T-helper 1 cell treated with Interleukin-12 subunit alpha and Interleukin-12 subunit beta and Interleukin-4 antibody, amounts not matched to agents 30 μg/mL and 1 μg/mL, for 36 hours (primary cell): Measurements from ENCODE around the gene IL19.
A peak's percentile ranks its signal among the peaks of the same experiment; 100 is the strongest.

Experiments
- H3K27ac Mint-ChIP-seq: one replicate; pipeline ENCODE4 v1.8.0; 2021; ENCODE audit warnings: mild to moderate bottlenecking, mixed read lengths
- H3K27me3 Mint-ChIP-seq: one replicate; pipeline ENCODE4 v1.8.0; 2021; ENCODE audit warnings: low read depth, mixed read lengths
- H3K36me3 Mint-ChIP-seq: one replicate; pipeline ENCODE4 v1.8.0; 2021; ENCODE audit warnings: low read depth, mixed read lengths
- H3K4me1 Mint-ChIP-seq: one replicate; pipeline ENCODE4 v1.8.0; 2021; ENCODE audit warnings: low read depth, mixed read lengths
- H3K4me3 Mint-ChIP-seq: one replicate; pipeline ENCODE4 v1.8.0; 2021; ENCODE audit warnings: mild to moderate bottlenecking, moderate library complexity, mixed read lengths
- H3K9me3 Mint-ChIP-seq: one replicate; pipeline ENCODE4 v1.8.0; 2021; ENCODE audit warnings: mixed read lengths

The IL19 gene

DNA sequence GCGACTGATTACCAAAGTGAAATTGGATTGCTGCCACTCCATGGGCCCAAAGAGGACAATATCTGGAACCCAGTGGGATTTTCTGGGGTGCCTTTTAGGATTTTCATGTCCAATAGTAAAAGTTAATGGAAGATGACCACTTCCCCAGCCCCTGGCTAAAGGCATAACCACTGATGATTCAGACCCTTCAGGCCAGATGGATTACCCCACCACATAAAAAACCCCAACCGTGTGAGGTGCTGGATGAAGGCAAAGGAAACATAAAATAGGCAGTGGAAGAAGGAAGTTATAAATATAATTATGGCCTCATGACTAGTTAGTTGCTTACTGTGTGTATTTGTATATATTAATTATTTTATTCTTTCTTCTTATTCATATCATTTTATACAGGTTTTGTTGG is 41.9 kb downstream of the IL19 start:
- peaks cover 15% of the 10 kb centered on the region for H3K36me3 Mint-ChIP-seq
- H3K4me1 Mint-ChIP-seq, result peaks cover 39% of the 10 kb centered on the region
- peaks cover 28% of the 10 kb centered on the region for H3K9me3 Mint-ChIP-seq
- H3K4me3 Mint-ChIP-seq, result no peak overlapping the region
- H3K27me3 Mint-ChIP-seq, result peaks cover 8% of the 10 kb centered on the region
- H3K27ac Mint-ChIP-seq, result no peak overlapping the region

DNA sequence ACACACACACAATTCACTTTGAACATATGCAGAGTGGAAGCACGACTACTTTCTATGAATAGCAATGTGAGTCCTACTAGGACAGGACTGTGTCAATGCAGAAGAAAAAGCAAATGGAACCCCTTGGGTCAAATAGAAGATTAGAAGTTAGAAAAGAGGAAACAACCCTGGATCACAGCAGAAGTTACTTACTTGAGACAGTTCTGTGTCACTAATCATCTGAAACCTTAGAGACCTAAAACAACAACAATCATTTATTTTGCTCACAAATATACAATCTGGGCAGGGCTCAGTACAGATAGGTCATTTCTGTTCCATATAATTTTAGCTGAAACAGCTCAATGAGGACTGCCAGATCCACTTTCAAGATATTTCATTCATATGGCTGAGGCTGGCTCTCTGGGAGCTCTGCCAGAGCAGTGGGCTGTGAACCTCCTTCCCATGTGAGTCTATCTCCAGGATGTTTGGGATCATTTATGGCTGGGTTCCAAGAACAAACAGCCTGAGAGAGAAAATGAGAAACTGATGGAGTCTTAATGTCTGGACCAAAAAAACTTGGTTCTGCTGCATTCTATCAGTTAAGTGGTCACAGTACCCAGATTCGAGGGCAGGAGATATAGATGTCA is 44.3 kb downstream of the IL19 start:
- Mint-ChIP-seq H3K4me3 (no peak overlapping the region), H3K27ac (no peak overlapping the region), H3K9me3 (peaks cover 28% of the 10 kb centered on the region), H3K36me3 (peaks cover 15% of the 10 kb centered on the region), H3K4me1 (peaks cover 28% of the 10 kb centered on the region), H3K27me3 (peaks cover under 1% of the 10 kb centered on the region)

DNA sequence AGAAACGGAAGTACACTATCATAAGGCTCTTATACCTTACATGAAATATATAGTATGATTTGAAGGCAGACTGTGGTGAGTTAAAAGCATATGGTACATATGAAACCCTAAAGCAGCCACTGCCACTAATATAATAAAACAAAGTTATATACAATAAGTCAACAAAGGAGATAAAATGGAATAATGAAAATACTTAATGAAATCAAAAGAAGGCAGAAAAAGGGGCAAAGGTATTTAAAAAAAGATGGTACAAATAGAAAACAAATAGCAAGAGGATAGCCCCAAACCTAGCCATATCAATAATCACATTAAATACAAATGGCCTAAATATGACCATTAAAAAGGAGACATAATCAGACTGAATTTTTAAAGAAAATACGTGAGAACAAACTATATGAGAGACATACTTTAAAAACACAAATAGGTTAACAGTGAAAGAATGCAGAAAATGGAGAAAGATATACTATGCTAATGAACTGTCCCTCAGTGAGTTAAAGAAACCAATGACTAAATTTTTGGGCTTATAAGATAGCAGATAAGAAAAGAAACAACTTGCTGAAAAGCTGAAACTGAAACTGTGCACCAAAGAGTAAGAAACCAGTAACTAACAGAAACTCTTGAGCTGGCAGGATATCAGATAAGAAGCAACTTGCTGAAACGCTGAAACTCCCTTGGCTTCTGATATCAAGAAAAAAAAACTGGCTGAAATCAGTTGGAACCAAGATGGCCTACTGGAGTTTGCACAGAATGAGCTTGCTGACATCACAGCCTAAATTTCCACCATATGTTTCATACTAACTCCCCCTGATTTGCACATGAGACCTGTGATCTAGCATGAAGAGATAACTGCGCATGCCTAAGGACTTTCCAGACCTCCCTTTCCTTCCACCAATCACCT is 46.1 kb downstream of the IL19 start:
- H3K4me3 Mint-ChIP-seq, result peak overlapping the region; percentile 53
- H3K27ac Mint-ChIP-seq, result peak overlapping the region; percentile 87
- H3K36me3 Mint-ChIP-seq, result peaks cover 15% of the 10 kb centered on the region
- peaks cover 32% of the 10 kb centered on the region for H3K4me1 Mint-ChIP-seq
- peaks cover 5% of the 10 kb centered on the region for H3K27me3 Mint-ChIP-seq
- peaks cover 24% of the 10 kb centered on the region for H3K9me3 Mint-ChIP-seq

DNA sequence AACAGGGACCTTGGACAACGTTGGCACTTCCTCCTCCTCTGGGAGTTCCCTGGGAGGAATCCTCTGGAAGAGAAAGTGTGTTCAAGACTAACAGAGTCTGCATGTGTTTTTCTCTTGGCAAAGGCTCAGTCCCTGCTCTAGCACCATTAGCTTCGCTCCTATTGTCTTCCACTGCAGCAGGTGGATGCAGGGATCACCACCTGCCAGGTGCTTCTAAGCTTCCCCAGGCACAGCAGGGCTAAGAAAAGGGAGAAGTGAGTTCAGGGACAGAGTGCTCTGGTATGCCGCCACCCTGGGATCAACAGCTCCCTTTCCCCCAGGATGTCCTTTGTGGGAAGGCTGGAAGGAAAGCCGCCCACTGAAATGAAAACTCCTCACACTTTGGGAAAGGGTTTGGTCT is 50.9 kb downstream of the IL19 start:
- Mint-ChIP-seq H3K27me3 (peaks cover 9% of the 10 kb centered on the region), H3K36me3 (no peaks in the 10 kb centered on the region), H3K4me3 (no peak overlapping the region), H3K27ac (no peak overlapping the region), H3K4me1 (peaks cover 23% of the 10 kb centered on the region), H3K9me3 (no peaks in the 10 kb centered on the region)

DNA sequence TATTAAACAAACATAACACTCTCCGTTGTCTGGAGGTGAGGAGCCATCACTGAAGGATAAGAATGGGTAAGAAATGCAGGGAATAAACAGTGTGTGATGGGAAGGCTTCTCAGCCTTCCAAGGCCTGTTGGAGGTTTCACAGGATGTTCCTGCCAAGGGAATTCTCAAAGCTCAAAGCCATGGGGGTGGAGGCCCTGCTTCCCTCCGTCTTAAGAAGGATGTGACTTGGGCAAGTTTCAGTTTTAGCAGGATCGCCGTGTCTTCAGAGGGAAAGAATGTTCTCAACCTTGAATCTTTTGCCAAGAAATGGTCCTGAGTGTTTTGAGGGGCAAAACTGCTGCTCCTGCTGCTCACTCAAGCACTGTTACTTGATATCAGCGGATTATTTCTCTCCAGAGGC is 53.2 kb downstream of the IL19 start:
- no peaks in the 10 kb centered on the region for H3K9me3 Mint-ChIP-seq
- H3K4me3 Mint-ChIP-seq, result no peak overlapping the region
- no peaks in the 10 kb centered on the region for H3K36me3 Mint-ChIP-seq
- peaks cover 17% of the 10 kb centered on the region for H3K4me1 Mint-ChIP-seq
- no peak overlapping the region for H3K27ac Mint-ChIP-seq
- H3K27me3 Mint-ChIP-seq, result peaks cover 9% of the 10 kb centered on the region

DNA sequence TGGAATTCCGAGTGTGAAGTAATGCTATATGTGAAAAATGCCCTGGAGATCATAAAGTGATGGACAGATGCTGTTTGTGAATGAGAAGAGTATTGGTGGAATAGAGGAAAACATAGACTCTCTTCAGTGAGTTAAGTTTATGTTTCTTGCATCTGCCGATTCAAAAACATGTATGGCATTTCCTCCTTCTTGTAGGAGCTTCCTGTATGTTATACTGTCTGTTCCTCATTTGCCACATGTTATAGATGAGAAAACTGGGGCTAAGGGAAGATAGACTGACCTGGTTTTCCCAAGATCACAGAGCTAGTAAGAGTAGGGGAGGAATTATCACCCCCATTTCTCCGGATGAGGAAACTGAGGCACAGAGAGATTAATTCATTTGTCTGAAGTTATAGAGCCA is 53.8 kb downstream of the IL19 start:
- Mint-ChIP-seq H3K27me3 (peaks cover 9% of the 10 kb centered on the region), H3K4me1 (peaks cover 23% of the 10 kb centered on the region), H3K9me3 (no peaks in the 10 kb centered on the region), H3K4me3 (no peak overlapping the region), H3K36me3 (no peaks in the 10 kb centered on the region), H3K27ac (no peak overlapping the region)

DNA sequence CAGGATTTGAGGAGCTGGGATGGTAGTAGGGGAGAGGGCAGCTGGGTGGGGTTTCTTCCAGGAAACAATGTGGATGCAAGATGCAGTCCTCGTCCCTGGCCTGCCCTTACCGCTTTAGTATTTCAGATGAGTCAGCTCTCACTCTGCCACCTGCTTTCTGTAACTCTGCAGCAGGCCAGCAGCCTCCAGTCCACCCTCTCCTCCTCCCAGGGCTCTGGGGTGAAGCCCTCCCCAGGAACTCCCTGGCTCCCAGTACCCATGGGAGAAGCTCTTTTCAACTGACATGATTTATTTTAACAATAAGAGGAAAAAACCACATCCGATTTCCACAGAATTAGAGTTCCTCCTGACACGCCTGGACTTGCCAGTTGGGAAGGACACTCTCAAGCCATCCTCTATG is 55.8 kb downstream of the IL19 start:
- H3K36me3 Mint-ChIP-seq, result no peaks in the 10 kb centered on the region
- no peaks in the 10 kb centered on the region for H3K9me3 Mint-ChIP-seq
- H3K27me3 Mint-ChIP-seq, result peaks cover 4% of the 10 kb centered on the region
- H3K27ac Mint-ChIP-seq, result peak overlapping the region; percentile 7
- peaks cover 29% of the 10 kb centered on the region for H3K4me1 Mint-ChIP-seq
- no peak overlapping the region for H3K4me3 Mint-ChIP-seq

DNA sequence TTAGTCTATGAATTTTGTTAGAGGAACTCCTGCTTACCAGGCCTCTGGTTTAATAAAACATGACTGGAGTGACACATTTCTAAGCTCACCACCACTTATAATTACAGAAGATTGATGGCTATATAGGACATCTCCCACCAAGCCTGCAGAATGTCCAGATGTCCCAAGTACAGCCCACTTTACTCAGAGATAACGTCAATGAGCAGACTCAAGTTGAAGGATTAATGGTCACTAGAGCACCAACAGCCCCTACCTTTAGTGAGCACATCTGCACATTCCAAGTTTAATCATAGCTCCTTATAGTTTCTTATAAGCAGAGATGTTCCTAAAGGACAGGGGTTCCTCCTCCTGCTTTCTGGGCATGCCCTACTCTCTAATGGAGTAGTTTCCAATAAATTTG is 57.5 kb downstream of the IL19 start:
- no peak overlapping the region for H3K27ac Mint-ChIP-seq
- H3K9me3 Mint-ChIP-seq, result no peaks in the 10 kb centered on the region
- H3K4me3 Mint-ChIP-seq, result no peak overlapping the region
- peaks cover 34% of the 10 kb centered on the region for H3K4me1 Mint-ChIP-seq
- H3K36me3 Mint-ChIP-seq, result no peaks in the 10 kb centered on the region
- peaks cover 7% of the 10 kb centered on the region for H3K27me3 Mint-ChIP-seq

DNA sequence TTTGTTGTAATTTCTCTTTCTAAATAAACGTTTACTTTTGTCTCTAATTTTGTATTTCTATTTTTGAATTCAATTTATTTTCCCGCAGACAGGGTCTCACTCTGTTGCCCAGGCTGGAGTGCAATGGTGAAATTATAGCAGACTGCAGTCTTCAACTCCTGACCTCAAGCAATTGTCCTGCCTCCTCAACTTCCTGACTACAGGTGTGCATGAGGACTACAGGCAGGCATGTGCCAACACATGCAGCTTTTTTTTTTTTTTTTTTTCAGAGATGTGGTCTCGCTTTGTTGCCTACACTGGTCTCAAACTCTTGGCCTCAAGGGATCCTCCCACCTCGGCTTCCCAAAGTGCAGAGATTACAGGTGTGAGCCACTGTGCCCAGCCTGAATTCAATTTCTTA is 58.2 kb downstream of the IL19 start:
- H3K36me3 Mint-ChIP-seq, result no peaks in the 10 kb centered on the region
- H3K9me3 Mint-ChIP-seq, result no peaks in the 10 kb centered on the region
- H3K4me1 Mint-ChIP-seq, result peaks cover 38% of the 10 kb centered on the region
- H3K27ac Mint-ChIP-seq, result no peak overlapping the region
- no peak overlapping the region for H3K4me3 Mint-ChIP-seq
- peaks cover 11% of the 10 kb centered on the region for H3K27me3 Mint-ChIP-seq

DNA sequence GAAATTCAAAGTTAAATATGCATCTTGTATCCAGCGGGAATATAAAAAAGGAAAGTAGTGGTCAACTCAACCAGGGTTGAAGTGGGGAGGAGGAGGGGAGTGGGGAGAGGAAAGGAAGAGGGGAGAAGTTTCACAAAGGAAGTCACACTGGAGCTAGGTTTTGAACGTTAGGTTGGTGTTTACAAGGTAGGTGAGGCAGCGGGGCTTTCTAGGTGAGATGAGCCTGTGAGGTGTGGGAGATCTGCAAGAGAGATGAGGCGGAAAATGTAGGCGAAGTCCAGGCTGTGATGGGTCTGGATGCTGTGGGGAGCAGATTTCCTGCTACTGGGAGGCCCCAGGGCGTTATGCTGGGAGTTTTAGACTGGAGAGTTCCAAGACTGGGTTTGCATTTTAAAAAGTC is 58.7 kb downstream of the IL19 start:
- Mint-ChIP-seq H3K4me1 (peaks cover 37% of the 10 kb centered on the region), H3K36me3 (no peaks in the 10 kb centered on the region), H3K9me3 (no peaks in the 10 kb centered on the region), H3K27ac (peak overlapping the region; percentile 51), H3K4me3 (peak overlapping the region; percentile 37), H3K27me3 (peaks cover 16% of the 10 kb centered on the region)

DNA sequence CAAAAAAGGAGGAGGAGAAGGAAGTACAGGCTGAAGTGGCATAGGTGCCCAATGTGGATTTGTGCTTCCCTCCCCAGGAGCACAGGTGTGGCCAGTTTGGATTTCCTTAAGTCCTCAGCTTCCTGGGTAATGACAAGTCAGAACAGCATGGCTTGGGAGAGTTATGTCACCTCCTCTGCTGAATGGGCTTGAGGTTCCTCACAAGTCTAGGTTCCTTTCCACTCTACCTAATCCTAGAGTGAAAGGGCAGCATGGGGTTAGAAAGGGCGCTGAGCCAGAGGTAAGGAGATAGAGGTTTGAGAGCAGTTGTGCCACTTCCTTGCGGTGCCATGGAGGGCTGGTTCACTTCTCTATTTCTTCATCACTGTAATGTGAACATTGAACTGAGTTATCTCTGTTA is 59.3 kb downstream of the IL19 start:
- Mint-ChIP-seq H3K27me3 (peaks cover 22% of the 10 kb centered on the region), H3K27ac (no peak overlapping the region), H3K4me3 (no peak overlapping the region), H3K4me1 (peaks cover 34% of the 10 kb centered on the region), H3K36me3 (no peaks in the 10 kb centered on the region), H3K9me3 (no peaks in the 10 kb centered on the region)

DNA sequence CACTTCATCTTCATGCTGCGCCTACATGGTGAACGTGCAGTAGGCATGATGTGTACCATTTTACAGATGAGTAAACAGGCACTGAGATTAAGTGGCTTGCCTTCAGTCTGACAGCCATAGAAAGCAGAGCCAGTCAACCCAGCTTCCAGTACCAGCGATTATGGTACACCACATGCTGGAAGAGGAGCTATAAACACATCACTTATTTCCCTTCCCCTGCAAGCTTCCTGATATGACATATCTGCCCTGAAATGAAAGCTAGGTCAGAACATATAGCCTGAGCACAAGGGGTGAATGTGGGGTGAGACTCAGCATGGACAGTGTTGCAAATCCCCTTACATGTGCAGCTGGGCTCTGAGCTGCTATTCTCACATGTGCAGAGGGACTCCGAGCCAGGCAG is 61.1 kb downstream of the IL19 start:
- Mint-ChIP-seq H3K4me1 (peaks cover 33% of the 10 kb centered on the region), H3K4me3 (no peak overlapping the region)

DNA sequence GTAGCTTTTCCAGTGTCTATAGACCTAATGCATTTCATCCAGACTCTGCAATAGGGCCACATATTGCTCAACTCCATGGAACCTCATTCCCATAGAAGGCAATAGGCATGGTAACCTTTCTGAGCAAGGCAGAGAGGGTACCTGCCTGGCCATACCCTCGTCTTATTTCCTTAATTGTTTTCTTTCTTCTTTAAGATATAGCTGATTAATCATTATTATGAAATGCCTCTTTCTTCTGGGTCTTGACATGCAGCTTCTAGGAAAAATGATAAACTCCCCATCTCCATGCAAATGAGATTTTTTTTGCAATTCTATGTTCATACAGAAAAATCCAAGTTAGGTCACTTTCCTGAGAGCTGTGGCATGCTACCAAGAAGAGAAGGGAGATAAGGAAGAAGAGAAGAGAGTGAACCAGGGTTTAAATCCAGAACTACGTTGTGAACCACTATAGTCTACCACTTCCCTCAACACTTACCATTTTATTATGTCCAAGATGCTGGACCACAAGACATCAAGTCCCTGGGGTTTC is 61.8 kb downstream of the IL19 start:
- Mint-ChIP-seq H3K4me1 (peaks cover 30% of the 10 kb centered on the region), H3K27me3 (peaks cover 40% of the 10 kb centered on the region), H3K9me3 (no peaks in the 10 kb centered on the region), H3K36me3 (no peaks in the 10 kb centered on the region), H3K4me3 (no peak overlapping the region), H3K27ac (no peak overlapping the region)

More for the DNA sequence above, 61.1 kb downstream of the IL19 start:
- Mint-ChIP-seq H3K36me3 (no peaks in the 10 kb centered on the region), H3K27ac (no peak overlapping the region), H3K9me3 (no peaks in the 10 kb centered on the region), H3K27me3 (peaks cover 32% of the 10 kb centered on the region)

DNA sequence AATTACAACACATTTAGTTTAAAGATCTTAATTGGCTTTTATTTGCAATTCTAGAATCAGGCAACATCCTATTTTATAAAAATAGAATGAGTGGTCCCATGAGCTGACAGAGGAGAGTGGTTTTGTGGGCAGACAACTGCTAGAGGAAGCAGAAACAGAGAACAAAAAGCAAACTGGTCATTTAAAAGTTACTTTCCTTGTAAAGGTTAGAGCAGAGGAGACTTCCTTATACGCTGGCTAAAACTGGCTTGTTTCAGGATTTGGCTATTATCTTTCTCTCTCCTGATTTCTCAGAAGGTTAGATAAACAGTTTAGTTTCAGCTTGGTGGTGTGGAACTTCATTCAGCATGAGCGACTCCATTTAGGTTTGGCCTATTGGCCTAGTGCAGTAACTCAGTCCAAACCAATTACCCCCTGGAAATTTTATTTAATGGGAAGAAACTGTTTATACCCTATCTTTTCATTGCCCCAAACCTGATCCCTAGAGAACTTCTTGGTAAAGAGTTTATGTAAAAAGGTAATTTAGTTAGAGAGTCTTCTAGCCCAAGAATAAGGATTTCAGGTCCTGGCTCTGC is 62.6 kb downstream of the IL19 start:
- Mint-ChIP-seq H3K27me3 (peaks cover 47% of the 10 kb centered on the region), H3K27ac (no peak overlapping the region), H3K4me3 (no peak overlapping the region), H3K9me3 (no peaks in the 10 kb centered on the region), H3K36me3 (no peaks in the 10 kb centered on the region), H3K4me1 (peaks cover 30% of the 10 kb centered on the region)

DNA sequence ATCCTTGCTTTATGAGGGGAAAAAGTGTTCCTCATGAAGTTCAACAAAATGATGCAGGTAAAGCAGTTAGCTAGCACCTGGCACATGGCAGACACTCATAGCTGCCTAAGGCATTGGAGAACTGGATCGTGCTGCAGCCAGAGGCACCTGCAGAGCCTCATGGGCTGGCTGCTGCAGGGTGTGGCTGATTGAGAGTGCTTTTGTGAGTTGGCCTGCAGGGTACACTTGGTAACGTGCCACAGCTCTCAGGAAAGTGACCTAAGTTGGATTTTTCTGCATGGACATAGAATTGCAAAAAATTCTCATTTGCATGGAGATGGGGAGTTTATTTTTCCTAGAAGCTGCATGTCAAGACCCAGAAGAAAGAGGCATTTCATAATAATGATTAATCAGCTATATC is 63.2 kb downstream of the IL19 start:
- peaks cover 53% of the 10 kb centered on the region for H3K27me3 Mint-ChIP-seq
- H3K4me1 Mint-ChIP-seq, result peaks cover 25% of the 10 kb centered on the region
- no peak overlapping the region for H3K27ac Mint-ChIP-seq
- H3K4me3 Mint-ChIP-seq, result no peak overlapping the region
- no peaks in the 10 kb centered on the region for H3K9me3 Mint-ChIP-seq
- H3K36me3 Mint-ChIP-seq, result no peaks in the 10 kb centered on the region
